GM23248 (cell line): ENCODE data around the gene CBX3.

Experiments used
- EZH2 ChIP-seq: fragments of 200-600 bp; sonication (generic); IDR thresholded peaks from 2 replicates; pipeline ENCODE4 v1.6.1; 2018; ENCODE audit warnings: antibody characterized with exemption, mild to moderate bottlenecking; ENCODE audit not compliant: insufficient read depth, poor library complexity, severe bottlenecking
- EZH2phosphoT487 ChIP-seq: fragments of 200-600 bp; sonication (generic); IDR thresholded peaks from 2 replicates; pipeline ENCODE4 v1.6.1; 2018; ENCODE audit warnings: antibody characterized with exemption, moderate library complexity, mild to moderate bottlenecking, low read depth; ENCODE audit not compliant: insufficient read depth

DNA sequence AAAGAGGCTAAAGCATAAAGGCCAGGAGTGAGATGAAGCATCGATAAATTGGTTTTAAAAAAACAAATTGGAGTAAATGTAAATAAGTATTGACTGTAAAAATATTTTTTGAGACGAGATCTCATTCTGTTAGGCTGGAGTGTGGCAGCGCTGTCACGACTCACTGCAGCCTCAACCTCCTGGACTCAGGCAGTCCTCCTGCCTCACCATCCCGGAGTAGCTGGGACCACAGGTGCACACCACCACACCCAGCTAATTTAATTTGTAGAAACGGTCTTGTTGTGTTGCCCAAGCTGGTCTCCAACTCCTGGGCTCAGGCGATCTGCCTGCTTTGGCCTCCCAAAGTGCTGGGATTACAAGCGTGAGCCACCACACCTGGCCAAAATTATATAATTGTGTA lies 18.8 kb upstream of the CBX3 start:
- TF ChIP-seq EZH2phosphoT487 = no peak
- no peak for TF ChIP-seq EZH2
